ENCODE data around the gene PCNT.

DNA sequence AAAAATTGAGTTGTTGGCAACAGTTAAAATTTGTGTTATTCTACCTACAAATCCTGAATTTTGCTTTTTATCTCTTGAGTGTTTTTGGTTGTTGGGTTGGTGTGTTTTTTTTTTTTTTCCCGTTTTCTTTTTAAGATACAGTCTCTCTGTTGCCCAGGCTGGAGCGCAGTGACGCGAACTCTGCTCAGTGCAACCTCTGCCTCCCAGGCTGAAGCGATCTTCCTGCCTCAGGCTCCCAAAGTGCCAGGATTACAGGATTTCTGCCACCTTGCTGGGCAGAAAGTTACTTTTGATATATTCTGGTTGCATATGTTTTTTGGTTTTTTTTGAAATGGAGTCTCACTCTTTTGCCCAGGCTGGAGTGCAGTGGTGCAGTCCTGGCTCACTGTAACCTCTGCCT is 4.2 kb downstream of the PCNT start:
- TF ChIP-seq, protein P1, sequence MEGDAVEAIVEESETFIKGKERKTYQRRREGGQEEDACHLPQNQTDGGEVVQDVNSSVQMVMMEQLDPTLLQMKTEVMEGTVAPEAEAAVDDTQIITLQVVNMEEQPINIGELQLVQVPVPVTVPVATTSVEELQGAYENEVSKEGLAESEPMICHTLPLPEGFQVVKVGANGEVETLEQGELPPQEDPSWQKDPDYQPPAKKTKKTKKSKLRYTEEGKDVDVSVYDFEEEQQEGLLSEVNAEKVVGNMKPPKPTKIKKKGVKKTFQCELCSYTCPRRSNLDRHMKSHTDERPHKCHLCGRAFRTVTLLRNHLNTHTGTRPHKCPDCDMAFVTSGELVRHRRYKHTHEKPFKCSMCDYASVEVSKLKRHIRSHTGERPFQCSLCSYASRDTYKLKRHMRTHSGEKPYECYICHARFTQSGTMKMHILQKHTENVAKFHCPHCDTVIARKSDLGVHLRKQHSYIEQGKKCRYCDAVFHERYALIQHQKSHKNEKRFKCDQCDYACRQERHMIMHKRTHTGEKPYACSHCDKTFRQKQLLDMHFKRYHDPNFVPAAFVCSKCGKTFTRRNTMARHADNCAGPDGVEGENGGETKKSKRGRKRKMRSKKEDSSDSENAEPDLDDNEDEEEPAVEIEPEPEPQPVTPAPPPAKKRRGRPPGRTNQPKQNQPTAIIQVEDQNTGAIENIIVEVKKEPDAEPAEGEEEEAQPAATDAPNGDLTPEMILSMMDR (IDR thresholded peaks at IDR 0.05; ENCODE audit: low read depth, low read length): no peak
- TF ChIP-seq EZH2phosphoT487 (IDR thresholded peaks at IDR 0.05; ENCODE audit: low read depth): no peak

All from OCI-LY3 (cell line).